Measurements from ENCODE around the gene HDAC4.

Gene HDAC4

GRCh38 chr2:239155806-239156480 is 244.9 kb downstream of the HDAC4 start:
- Histone ChIP-seq H3K27me3 (replicated peaks; ENCODE audit: insufficient read depth, low read length) (no peaks in the 10 kb centered on the region), H3K4me2 (ENCODE audit: low read depth, low read length) (no peak overlapping the region), H3K36me3 (replicated peaks; ENCODE audit: insufficient read depth, low read length) (no peaks in the 10 kb centered on the region), H3K9me2 (replicated peaks; ENCODE audit: insufficient read depth, low read length) (no peaks in the 10 kb centered on the region), H2AFZ (ENCODE audit: low read length) (no peak overlapping the region), H3K9ac (ENCODE audit: low read length) (no peak overlapping the region), H4K20me1 (ENCODE audit: insufficient read depth, low read length) (no peaks in the 10 kb centered on the region), H3K4me3 (ENCODE audit: low read length) (no peak overlapping the region), H3K79me2 (ENCODE audit: low read length) (0 out of 2 replicates have a peak, but pooled peaks cover 2% of the 10 kb centered on the region), H3F3A (ENCODE audit: insufficient read depth, low read length) (no peaks in the 10 kb centered on the region), H3K4me1 (ENCODE audit: low read length) (peaks cover 10% of the 10 kb centered on the region; the same call in 1 of the 2 replicates), H3K27ac (ENCODE audit: low read length) (no peak overlapping the region), H3K9me3 (replicated peaks; ENCODE audit: insufficient read depth, low read length) (no peaks in the 10 kb centered on the region)
- no peak for DNase-seq
- no peak for TF ChIP-seq EZH2phosphoT487 (IDR thresholded peaks at IDR 0.05; ENCODE audit: low read length)
- no peak for TF ChIP-seq EZH2 (optimal IDR thresholded peaks at IDR 0.05; ENCODE audit: low read depth, low read length)
- no peak for TF ChIP-seq CTCF (IDR thresholded peaks at IDR 0.05; ENCODE audit: low read length)

GRCh38 chr2:239154971-239155805 is 245.6 kb downstream of the HDAC4 start:
- DNase-seq: no peak
- Histone ChIP-seq H3K9ac (ENCODE audit: low read length) (no peak overlapping the region), H4K20me1 (ENCODE audit: insufficient read depth, low read length) (no peaks in the 10 kb centered on the region), H3K27me3 (replicated peaks; ENCODE audit: insufficient read depth, low read length) (no peaks in the 10 kb centered on the region), H3K79me2 (ENCODE audit: low read length) (0 out of 2 replicates have a peak, but pooled peaks cover 2% of the 10 kb centered on the region), H3K36me3 (replicated peaks; ENCODE audit: insufficient read depth, low read length) (no peaks in the 10 kb centered on the region), H3K4me3 (ENCODE audit: low read length) (no peak overlapping the region), H2AFZ (ENCODE audit: low read length) (no peak overlapping the region), H3F3A (ENCODE audit: insufficient read depth, low read length) (no peaks in the 10 kb centered on the region), H3K27ac (ENCODE audit: low read length) (no peak overlapping the region), H3K9me2 (replicated peaks; ENCODE audit: insufficient read depth, low read length) (no peaks in the 10 kb centered on the region), H3K9me3 (replicated peaks; ENCODE audit: insufficient read depth, low read length) (no peaks in the 10 kb centered on the region), H3K4me2 (ENCODE audit: low read depth, low read length) (no peak overlapping the region), H3K4me1 (ENCODE audit: low read length) (peaks cover 10% of the 10 kb centered on the region; the same call in 1 of the 2 replicates)
- no peak for TF ChIP-seq EZH2phosphoT487 (IDR thresholded peaks at IDR 0.05; ENCODE audit: low read length)
- no peak for TF ChIP-seq CTCF (IDR thresholded peaks at IDR 0.05; ENCODE audit: low read length)
- no peak for TF ChIP-seq EZH2 (optimal IDR thresholded peaks at IDR 0.05; ENCODE audit: low read depth, low read length)

- H3K79me2 ChIP-seq (ENCODE audit: low read length): 0 out of 2 replicates have a peak, but pooled peaks cover 2% of the 10 kb centered on the region
- H3K4me3 ChIP-seq (ENCODE audit: low read length): no peak overlapping the region
These were observed 246.8 kb downstream of the HDAC4 start for GRCh38 chr2:239153806-239154591.

More at GRCh38 chr2:239153806-239154591, 246.8 kb downstream of the HDAC4 start:
- Histone ChIP-seq H2AFZ (ENCODE audit: low read length) (no peak overlapping the region), H3K27ac (ENCODE audit: low read length) (no peak overlapping the region), H3F3A (ENCODE audit: insufficient read depth, low read length) (no peaks in the 10 kb centered on the region), H3K27me3 (replicated peaks; ENCODE audit: insufficient read depth, low read length) (no peaks in the 10 kb centered on the region), H3K4me2 (ENCODE audit: low read depth, low read length) (no peak overlapping the region), H4K20me1 (ENCODE audit: insufficient read depth, low read length) (no peaks in the 10 kb centered on the region), H3K9me3 (replicated peaks; ENCODE audit: insufficient read depth, low read length) (no peaks in the 10 kb centered on the region), H3K4me1 (ENCODE audit: low read length) (peaks cover 10% of the 10 kb centered on the region; the same call in 1 of the 2 replicates), H3K9me2 (replicated peaks; ENCODE audit: insufficient read depth, low read length) (no peaks in the 10 kb centered on the region), H3K9ac (ENCODE audit: low read length) (no peak overlapping the region), H3K36me3 (replicated peaks; ENCODE audit: insufficient read depth, low read length) (no peaks in the 10 kb centered on the region)
- no peak for TF ChIP-seq EZH2phosphoT487 (IDR thresholded peaks at IDR 0.05; ENCODE audit: low read length)
- no peak for TF ChIP-seq EZH2 (optimal IDR thresholded peaks at IDR 0.05; ENCODE audit: low read depth, low read length)
- TF ChIP-seq CTCF (IDR thresholded peaks at IDR 0.05; ENCODE audit: low read length): no peak
- no peak for DNase-seq
